Nephron (organoid): ENCODE data around the gene NFATC2.

Source experiments
- H3K27ac Mint-ChIP-seq, 3 experiments: 2 replicates each; pipeline ENCODE4 v1.8.0; 2020; ENCODE audit warnings: mixed read lengths in 3 of 3, mild to moderate bottlenecking in 2 of 3, moderate library complexity in 1 of 3
- H3K27me3 Mint-ChIP-seq: 2 replicates; pipeline ENCODE4 v1.8.0; 2021; ENCODE audit warnings: low read depth, mild to moderate bottlenecking, moderate library complexity, mixed read lengths
- H3K36me3 Mint-ChIP-seq: 2 replicates; pipeline ENCODE4 v1.8.0; 2020; ENCODE audit warnings: low read depth, mixed read lengths
- H3K4me1 Mint-ChIP-seq: 2 replicates; pipeline ENCODE4 v1.8.0; 2020; ENCODE audit warnings: mixed read lengths
- H3K4me3 Mint-ChIP-seq, 3 experiments: 2 replicates each; pipeline ENCODE4 v1.8.0; 2020; ENCODE audit warnings: mild to moderate bottlenecking in 3 of 3, mixed read lengths in 3 of 3, moderate library complexity in 2 of 3
- H3K9me3 Mint-ChIP-seq: 2 replicates; pipeline ENCODE4 v1.8.0; 2020; ENCODE audit warnings: mixed read lengths
- TF ChIP-seq, protein P1 (sequence below), 3 experiments: fragments of 200-600 bp; sonication (generic); IDR thresholded peaks; one replicate each; pipeline ENCODE4 v1.5.0; 2021; ENCODE audit warnings: antibody characterized with exemption in 3 of 3; ENCODE audit not compliant: unreplicated experiment in 3 of 3

Gene NFATC2

DNA sequence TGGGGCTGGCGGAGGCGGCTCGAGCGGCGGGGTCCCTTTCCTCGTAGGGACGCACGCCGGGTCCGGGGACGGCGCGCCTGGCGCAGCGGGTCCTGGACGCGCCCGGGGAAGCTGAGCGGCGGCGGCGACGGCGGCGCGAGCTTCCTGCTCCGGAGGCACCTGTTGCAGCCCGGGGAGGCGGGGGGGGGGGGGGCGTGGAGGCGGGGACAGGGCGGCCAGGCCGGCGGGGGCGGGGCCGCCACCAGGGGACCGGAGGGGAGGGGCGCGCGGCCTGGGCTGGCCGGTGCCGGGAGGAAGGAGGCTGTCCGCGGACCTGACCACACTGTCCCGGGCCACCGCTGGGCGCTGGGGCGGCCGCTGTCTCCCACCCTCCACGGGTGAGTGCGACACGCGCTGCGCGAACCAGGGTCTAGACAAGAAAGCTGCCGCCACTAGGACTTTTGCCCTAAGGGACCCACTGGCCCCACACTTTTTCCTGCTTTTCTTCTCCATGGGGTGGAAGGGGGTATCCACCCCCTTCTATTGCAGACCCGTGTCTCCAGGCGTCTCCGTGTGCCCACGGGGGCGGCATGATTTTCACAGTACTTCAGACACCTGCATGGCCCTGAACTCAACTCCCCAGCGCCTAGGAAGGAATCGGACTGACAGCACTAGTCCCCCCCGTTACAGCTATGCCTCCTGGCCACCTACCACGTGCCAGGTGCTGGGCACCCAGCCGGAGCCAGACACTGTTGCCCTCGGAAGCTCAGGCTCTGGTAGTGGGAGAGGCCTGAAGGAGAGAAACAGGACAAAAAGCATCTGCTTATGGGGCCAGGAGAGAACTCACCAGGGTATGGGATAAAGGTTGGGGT is at the start of gene NFATC2:
TSS of gene NFATC2 (minus strand) at position 149 of the 851 bp plus-strand sequence. CDS start 220 bp downstream, outside the sequence.
- Mint-ChIP-seq H3K4me1 (peaks cover 19% of the 10 kb centered on the region), H3K27ac (peak within 1 kb of the TSS in 1 of 3 experiments; percentile 53)

DNA sequence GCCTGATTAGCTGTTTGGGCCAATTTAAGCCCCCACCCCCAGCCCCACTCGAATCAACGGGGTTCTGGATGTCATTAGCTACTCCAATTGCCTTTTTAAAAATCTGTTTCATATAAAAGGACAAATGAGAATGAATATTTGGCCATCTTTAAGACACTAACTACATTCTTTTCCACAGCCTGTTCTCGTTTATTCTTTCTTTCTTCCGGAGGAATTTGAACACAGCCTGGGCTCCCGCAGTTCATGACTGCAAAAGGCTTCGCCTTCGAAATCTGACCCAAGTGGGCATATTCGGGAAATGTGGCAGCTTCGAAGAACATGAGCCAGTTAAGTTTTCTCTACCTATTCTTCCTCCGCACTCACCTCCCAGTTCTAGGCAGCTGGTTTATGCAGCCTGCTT is 49.4 kb upstream of the NFATC2 start:
- H3K27ac Mint-ChIP-seq: no peak overlapping the region
- no peak overlapping the region for H3K4me3 Mint-ChIP-seq

More for the DNA sequence above, at the start of gene NFATC2:
- Mint-ChIP-seq H3K4me3 (peak within 1 kb of the TSS; percentile 45 to 66 (median 65)), H3K36me3 (no peaks in the 10 kb centered on the region), H3K9me3 (peaks cover 3% of the 10 kb centered on the region), H3K27me3 (peaks cover 68% of the 10 kb centered on the region)
- TF ChIP-seq, protein P1, sequence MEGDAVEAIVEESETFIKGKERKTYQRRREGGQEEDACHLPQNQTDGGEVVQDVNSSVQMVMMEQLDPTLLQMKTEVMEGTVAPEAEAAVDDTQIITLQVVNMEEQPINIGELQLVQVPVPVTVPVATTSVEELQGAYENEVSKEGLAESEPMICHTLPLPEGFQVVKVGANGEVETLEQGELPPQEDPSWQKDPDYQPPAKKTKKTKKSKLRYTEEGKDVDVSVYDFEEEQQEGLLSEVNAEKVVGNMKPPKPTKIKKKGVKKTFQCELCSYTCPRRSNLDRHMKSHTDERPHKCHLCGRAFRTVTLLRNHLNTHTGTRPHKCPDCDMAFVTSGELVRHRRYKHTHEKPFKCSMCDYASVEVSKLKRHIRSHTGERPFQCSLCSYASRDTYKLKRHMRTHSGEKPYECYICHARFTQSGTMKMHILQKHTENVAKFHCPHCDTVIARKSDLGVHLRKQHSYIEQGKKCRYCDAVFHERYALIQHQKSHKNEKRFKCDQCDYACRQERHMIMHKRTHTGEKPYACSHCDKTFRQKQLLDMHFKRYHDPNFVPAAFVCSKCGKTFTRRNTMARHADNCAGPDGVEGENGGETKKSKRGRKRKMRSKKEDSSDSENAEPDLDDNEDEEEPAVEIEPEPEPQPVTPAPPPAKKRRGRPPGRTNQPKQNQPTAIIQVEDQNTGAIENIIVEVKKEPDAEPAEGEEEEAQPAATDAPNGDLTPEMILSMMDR (IDR thresholded peaks at IDR 0.05; ENCODE audit: unreplicated experiment in 3 of 3): no peak

DNA sequence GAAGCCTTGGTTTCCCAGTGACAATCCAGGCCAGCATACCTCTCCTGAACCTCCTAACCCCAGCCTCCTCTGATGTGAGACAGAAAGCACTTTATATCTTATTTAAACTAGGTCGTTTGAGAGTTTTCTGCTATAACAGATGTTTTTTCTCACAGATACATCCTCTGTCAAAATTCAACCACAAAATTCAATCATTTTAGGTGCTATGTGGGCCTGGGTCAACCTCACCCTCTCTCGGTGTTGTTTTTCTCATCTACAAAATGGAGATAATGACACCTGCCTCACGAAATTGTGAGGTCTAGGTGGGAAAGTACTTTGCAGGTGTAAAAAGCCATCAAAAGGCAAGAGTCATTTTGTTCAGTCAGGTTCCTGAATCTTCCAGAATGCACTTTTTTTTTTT is 46.2 kb upstream of the NFATC2 start:
- Mint-ChIP-seq H3K4me3 (no peak overlapping the region), H3K27ac (no peak overlapping the region), H3K27me3 (no peaks in the 10 kb centered on the region), H3K36me3 (no peaks in the 10 kb centered on the region), H3K4me1 (no peaks in the 10 kb centered on the region), H3K9me3 (no peaks in the 10 kb centered on the region)
- TF ChIP-seq, protein P1 (IDR thresholded peaks at IDR 0.05; ENCODE audit: unreplicated experiment in 3 of 3): no peak

More for the DNA sequence above, 49.4 kb upstream of the NFATC2 start:
- TF ChIP-seq, protein P1 (IDR thresholded peaks at IDR 0.05; ENCODE audit: unreplicated experiment in 3 of 3): no peak
- no peaks in the 10 kb centered on the region for H3K9me3 Mint-ChIP-seq
- H3K27me3 Mint-ChIP-seq: no peaks in the 10 kb centered on the region
- no peaks in the 10 kb centered on the region for H3K36me3 Mint-ChIP-seq
- peaks cover 14% of the 10 kb centered on the region for H3K4me1 Mint-ChIP-seq

DNA sequence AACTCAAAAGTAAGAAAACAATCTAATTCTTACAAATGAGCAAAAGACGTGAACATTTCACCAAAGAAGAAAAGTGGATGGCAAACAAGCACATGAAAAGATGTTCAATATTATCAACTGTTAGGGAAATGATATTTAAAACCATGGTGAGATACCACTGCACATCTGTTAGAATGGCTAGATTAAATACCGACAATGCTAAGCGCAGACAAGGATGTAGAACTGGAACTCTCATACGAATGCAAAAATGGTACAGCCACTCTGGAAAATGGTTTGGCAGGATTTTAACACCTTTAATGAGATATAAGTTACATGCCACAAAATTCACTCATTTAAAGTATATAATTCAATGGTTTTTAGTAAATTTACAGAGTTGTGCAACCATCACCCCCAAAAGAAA is 44.6 kb upstream of the NFATC2 start:
- no peaks in the 10 kb centered on the region for H3K9me3 Mint-ChIP-seq
- no peaks in the 10 kb centered on the region for H3K36me3 Mint-ChIP-seq
- no peak overlapping the region for H3K27ac Mint-ChIP-seq
- H3K27me3 Mint-ChIP-seq: no peaks in the 10 kb centered on the region
- TF ChIP-seq, protein P1 (IDR thresholded peaks at IDR 0.05; ENCODE audit: unreplicated experiment in 3 of 3): no peak
- H3K4me3 Mint-ChIP-seq: no peak overlapping the region
- no peaks in the 10 kb centered on the region for H3K4me1 Mint-ChIP-seq

DNA sequence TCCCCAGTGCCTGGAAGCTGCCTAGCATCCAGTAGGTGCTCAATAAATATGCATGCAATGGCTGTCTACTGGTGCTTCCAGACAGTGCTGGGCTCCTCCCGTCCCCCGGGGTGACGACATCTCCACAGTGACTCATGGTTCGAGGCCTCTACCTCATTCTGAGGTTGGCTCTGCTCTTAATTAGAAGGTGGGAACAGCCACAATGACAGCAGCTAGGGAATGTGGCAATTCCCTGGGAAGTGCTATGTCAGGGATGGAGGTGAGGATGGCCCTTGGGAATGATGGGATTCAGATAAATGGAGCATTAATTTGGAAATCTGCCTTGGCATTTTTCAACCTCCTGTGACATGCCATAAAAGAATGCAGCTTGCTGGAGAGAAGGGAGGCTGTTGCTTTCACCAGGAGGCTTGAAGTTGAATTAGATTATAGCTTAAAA is 43.5 kb upstream of the NFATC2 start:
- Mint-ChIP-seq H3K9me3 (no peaks in the 10 kb centered on the region), H3K36me3 (no peaks in the 10 kb centered on the region), H3K4me3 (no peak overlapping the region), H3K27me3 (no peaks in the 10 kb centered on the region), H3K27ac (no peak overlapping the region), H3K4me1 (no peaks in the 10 kb centered on the region)
- TF ChIP-seq, protein P1 (IDR thresholded peaks at IDR 0.05; ENCODE audit: unreplicated experiment in 3 of 3): no peak

DNA sequence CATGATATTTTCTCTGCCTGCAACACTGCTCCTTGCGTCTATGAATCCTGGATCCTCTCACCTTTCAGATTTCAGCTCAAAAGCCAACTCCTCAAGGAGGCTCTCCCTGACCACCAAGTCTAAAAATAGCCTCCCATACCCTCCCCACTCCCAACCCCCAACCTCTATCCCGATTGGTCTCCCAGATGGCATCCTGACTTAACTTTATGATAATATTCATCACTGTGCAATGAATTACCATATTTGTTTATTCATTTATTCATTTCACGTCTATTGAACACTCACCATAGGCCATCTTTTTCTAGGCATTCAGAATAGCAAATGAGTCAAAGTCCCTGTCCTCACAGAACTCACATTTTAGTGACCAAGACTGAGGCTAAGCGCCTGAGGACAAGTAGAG is 42.6 kb upstream of the NFATC2 start:
- Mint-ChIP-seq H3K36me3 (no peaks in the 10 kb centered on the region), H3K4me1 (no peaks in the 10 kb centered on the region), H3K4me3 (no peak overlapping the region), H3K27me3 (no peaks in the 10 kb centered on the region), H3K9me3 (no peaks in the 10 kb centered on the region), H3K27ac (no peak overlapping the region)
- TF ChIP-seq, protein P1 (IDR thresholded peaks at IDR 0.05; ENCODE audit: unreplicated experiment in 3 of 3): no peak
